Cardiac fibroblast (primary cell): ENCODE data around the gene KCTD2.

Experiments used
- DNase-seq, 2 donors: peaks; one replicate each; pipeline versions ENCODE4 v3.0.0 to v3.0.0-alpha.2; 2010; ENCODE audit warnings: low read depth in 2 of 2
- H3K4me3 ChIP-seq, 2 donors: replicated peaks in 1 of 2; 1 replicate in 1 of 2; 2 replicates in 1 of 2; pipeline ENCODE4 v1.5.1; 2011; ENCODE audit warnings: low read depth in 2 of 2, low read length in 2 of 2, mild to moderate bottlenecking in 2 of 2, moderate library complexity in 1 of 2
- CTCF ChIP-seq: IDR thresholded peaks from one replicate; pipeline ENCODE4 v1.5.1; 2011; ENCODE audit warnings: low read depth, mild to moderate bottlenecking, low read length, inconsistent platforms

KCTD2 gene

GRCh38 chr17:75073618-75074047 lies 26.6 kb downstream of the KCTD2 start:
- no peak for DNase-seq
- no peak for TF ChIP-seq CTCF
- no peak overlapping the region for H3K4me3 ChIP-seq

GRCh38 chr17:75074532-75074931 lies 27.5 kb downstream of the KCTD2 start:
- no peak for DNase-seq
- no peak for TF ChIP-seq CTCF
- H3K4me3 ChIP-seq = no peak overlapping the region

DNA sequence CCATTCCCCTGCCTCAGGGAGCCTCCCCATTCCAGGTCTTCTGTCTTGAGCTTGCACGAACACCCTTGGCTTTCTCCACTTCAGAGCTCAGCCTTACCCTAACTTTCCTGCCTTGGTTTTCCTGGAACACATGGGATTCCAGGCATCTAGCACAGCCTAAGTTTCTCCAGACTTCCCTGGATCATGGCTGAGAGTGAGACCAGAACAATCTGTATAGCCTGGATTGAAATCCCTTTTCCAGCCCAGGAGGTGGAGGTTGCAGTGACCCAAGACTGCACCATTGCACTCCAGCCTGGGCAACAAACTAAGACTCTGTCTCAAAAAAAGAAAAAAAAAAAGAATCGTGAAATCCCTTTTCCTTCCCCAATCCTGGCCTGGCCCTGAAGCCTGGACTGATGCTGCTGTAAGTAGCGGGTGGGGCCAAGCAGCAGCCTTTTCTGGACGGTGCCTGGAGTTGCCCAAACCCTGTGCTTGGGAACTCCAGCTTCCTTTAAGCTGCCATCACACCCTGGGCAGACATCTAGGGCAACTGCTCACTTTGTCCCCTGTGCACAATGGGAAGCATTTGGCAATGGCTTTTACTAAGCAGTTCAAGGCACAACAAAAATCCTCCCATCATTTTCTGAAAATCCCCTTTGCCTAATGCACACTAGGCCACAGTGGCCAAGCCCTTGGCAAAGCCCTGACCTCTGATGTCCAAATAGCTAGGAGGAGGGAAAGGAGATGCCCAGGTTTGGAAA lies 28.7 kb downstream of the KCTD2 start:
- TF ChIP-seq CTCF = no peak
- DNase-seq = no peak
- no peak overlapping the region for H3K4me3 ChIP-seq

GRCh38 chr17:75077072-75077495 lies 30.1 kb downstream of the KCTD2 start:
- DNase-seq = no peak
- TF ChIP-seq CTCF = no peak
- H3K4me3 ChIP-seq = no peak overlapping the region

DNA sequence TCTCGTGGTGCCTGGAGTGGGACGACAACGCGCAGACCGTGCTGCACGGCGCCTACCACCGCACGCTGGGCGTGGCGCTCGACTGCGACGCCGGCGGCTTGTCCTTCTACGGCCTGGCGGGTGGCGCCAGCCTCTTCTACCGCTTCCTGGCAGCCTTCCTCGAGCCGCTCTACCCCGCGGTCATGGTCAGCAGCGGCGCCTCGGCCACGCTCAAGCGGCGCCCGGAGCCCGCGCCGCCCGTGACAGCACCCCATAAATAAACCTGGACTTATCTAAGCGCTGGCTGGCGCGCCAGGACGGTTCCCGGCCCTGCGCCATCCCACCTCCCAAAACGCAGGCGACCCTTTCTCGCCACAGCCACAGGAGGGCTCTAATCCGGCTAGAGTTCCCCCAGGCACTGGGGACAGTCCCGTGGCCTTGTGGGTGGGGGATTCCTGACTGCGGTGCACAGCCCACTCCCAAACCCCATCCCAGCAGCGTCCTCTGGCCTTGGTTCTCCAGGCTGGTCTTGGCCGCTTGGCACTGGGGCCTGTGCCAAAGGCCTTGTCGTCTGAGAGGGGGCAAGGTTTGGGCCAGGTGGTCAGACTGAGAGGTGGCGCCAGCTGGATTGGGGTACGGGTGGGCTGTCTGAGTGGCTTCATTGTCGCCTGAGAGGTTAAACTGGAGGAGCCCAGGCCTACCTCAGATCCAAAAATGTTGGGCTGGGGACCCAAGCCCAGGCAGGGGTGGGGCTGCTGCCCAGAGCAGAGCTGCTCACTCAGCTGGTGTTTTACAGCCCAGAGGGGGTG lies 30.7 kb downstream of the KCTD2 start:
- H3K4me3 ChIP-seq = no peak overlapping the region
- TF ChIP-seq CTCF = no peak
- DNase-seq = peak in 1 of 2 donors; percentile 35

DNA sequence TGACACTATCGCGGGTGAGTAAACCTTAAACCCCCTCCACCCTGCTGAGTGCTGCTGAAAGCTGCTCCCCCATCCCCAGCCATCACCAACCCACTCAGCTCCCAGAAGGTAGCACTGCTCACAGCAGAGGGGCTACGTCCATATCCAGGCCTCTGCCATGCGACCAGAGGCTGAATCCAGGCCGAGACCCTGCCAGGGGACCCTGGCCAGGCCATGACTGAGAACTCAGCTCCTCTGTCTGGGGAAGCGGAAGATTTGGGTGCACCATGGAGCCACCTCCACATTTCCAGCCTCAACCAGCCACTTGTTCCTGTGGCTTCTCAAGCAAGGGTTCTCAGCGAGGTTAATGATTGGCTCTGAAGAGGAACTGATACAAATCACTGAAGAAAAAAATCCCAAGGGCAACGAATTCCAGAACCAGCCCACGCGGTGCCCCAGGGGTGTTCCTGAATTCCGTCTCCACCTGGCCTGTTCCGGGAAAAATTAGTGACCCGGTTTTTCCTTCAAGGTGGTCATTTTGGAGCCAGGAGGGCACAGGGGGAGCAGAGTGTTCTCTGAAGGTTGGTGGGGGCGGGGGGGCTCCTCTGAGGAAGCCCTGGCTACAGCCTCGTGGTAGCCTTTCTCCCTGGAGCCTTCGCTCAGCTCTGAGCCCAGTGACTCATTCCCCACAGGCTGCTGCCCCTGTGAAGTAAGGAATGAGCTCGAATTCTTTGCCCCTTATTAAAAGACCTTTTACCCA lies 31.4 kb downstream of the KCTD2 start:
- no peak for TF ChIP-seq CTCF
- H3K4me3 ChIP-seq = no peak overlapping the region
- peak; percentile 59 to 72 for DNase-seq
